ENCODE data around the gene CACNA1H. TPM values are rescaled to one million over a fixed set of nuclear protein-coding genes. Genes with fewer than 3 reads are reported as not detected.

The CACNA1H gene
- total and polyA plus RNA-seq, 2 of the 4 experiments (the other 2 are of a cell fraction), result 1.6 to 5.8 TPM

- WGBS, 2 experiments (ENCODE audit: extremely low coverage in 2 of 2, insufficient read length in 1 of 2), result 68% methylated on average over 12 of the region's 15 CpGs; no CpG with 5 or more reads in 1 of the 2 experiments
These were observed 110.9 kb downstream of the CACNA1H start for GRCh38 chr16:1263591-1264344.

More at GRCh38 chr16:1263591-1264344, 110.9 kb downstream of the CACNA1H start:
- H2AK9ac ChIP-seq (replicated peaks; ENCODE audit: low read depth, low read length, poor library complexity), result no peak overlapping the region
- H3K4ac ChIP-seq (ENCODE audit: low read depth, low read length), result no peak overlapping the region
- peaks cover 4% of the 10 kb centered on the region; the same call in 1 of the 2 replicates for H3K9me1 ChIP-seq (ENCODE audit: insufficient read depth, low read length)
- in situ Hi-C loops (cut with MboI; ENCODE audit: low sequenced_read_pairs), result no loop called here
- no peak overlapping the region for H4K91ac ChIP-seq (ENCODE audit: insufficient read depth, low read depth, low read length)
- no peaks in the 10 kb centered on the region for H3K79me1 ChIP-seq (ENCODE audit: low read depth in 1 of 2, low read length in 2 of 2)
- H2BK20ac ChIP-seq (ENCODE audit: low read depth, low read length), result no peak overlapping the region
- H3K27me3 ChIP-seq (ENCODE audit: control insufficient read depth, insufficient read depth, low read length), result peaks cover 44% of the 10 kb centered on the region
- H3K56ac ChIP-seq (ENCODE audit: extremely low read depth, insufficient read depth, low read length), result no peak overlapping the region
- ChIA-PET CTCF (no interaction called here), POLR2A (ENCODE audit: unreplicated experiment) (no interaction called here)
- no peak overlapping the region for H2AK5ac ChIP-seq (ENCODE audit: low read depth, low read length)
- H4K5ac ChIP-seq (ENCODE audit: low read depth, low read length), result no peak overlapping the region
- no peak overlapping the region for H4K8ac ChIP-seq (ENCODE audit: low read depth in 2 of 2, low read length in 2 of 2)
- H3K4me3 ChIP-seq (ENCODE audit: insufficient read depth, low read depth, low read length), result no peak overlapping the region
- no peak overlapping the region for H3K14ac ChIP-seq (replicated peaks; ENCODE audit: low read depth, low read length)
- no peaks in the 10 kb centered on the region for H3K9me3 ChIP-seq (ENCODE audit: control insufficient read depth, insufficient read depth, low read length)
- H2BK15ac ChIP-seq (ENCODE audit: low read depth, low read length), result no peak overlapping the region
- ATAC-seq (ENCODE audit: low read depth) (no peak), DNase-seq (no peak)
- H4K20me1 ChIP-seq (ENCODE audit: insufficient read depth, low read length), result no peaks in the 10 kb centered on the region; the same call in 1 of the 2 replicates
- H2AFZ ChIP-seq (replicated peaks; ENCODE audit: low read length, poor library complexity), result no peak overlapping the region
- intact Hi-C loops (cut with micrococcal nuclease), result no loop called here
- H3K9ac ChIP-seq (ENCODE audit: low read depth, low read length), result no peak overlapping the region
- H2BK5ac ChIP-seq (ENCODE audit: low read depth, low read length, poor library complexity, severe bottlenecking), result no peak overlapping the region
- H3K27ac ChIP-seq (ENCODE audit: insufficient read depth, low read length), result no peak overlapping the region
- BruUV-seq (replicated peaks), result no TSS peak
- dilution Hi-C loops (cut with HindIII; ENCODE audit: low sequenced_read_pairs, unreplicated experiment), result no loop called here
- no peaks in the 10 kb centered on the region for H3K4me1 ChIP-seq (ENCODE audit: control insufficient read depth, insufficient read depth, low read length)
- no peak overlapping the region for H3K23ac ChIP-seq (ENCODE audit: low read depth, low read length)
- no peak for TF ChIP-seq RCOR1 (IDR thresholded peaks at IDR 0.05; ENCODE audit: insufficient replicate concordance, low read length)
- TF ChIP-seq RFX5 (IDR thresholded peaks at IDR 0.05; ENCODE audit: low read depth, low read length), result no peak
- TF ChIP-seq SMC3 (IDR thresholded peaks at IDR 0.05; ENCODE audit: low read depth, low read length), result no peak
- no peak overlapping the region for H3K18ac ChIP-seq (ENCODE audit: low read depth, low read length)
- no peaks in the 10 kb centered on the region for H3K36me3 ChIP-seq (ENCODE audit: control insufficient read depth, insufficient read depth, low read length)
- H2BK120ac ChIP-seq (ENCODE audit: low read depth, low read length), result no peak overlapping the region
- H3K4me2 ChIP-seq (ENCODE audit: low read depth, low read length), result no peak overlapping the region
